GM18517 (cell line): ENCODE results near the gene ZMIZ2.

ENCODE experiments used
- ATAC-seq: cut with Tn5 transposase; IDR thresholded peaks from one replicate; pipeline ENCODE4 v1.9.1; 2021; ENCODE audit warnings: mild to moderate bottlenecking, moderate library complexity; ENCODE audit not compliant: unreplicated experiment

ZMIZ2 gene

DNA sequence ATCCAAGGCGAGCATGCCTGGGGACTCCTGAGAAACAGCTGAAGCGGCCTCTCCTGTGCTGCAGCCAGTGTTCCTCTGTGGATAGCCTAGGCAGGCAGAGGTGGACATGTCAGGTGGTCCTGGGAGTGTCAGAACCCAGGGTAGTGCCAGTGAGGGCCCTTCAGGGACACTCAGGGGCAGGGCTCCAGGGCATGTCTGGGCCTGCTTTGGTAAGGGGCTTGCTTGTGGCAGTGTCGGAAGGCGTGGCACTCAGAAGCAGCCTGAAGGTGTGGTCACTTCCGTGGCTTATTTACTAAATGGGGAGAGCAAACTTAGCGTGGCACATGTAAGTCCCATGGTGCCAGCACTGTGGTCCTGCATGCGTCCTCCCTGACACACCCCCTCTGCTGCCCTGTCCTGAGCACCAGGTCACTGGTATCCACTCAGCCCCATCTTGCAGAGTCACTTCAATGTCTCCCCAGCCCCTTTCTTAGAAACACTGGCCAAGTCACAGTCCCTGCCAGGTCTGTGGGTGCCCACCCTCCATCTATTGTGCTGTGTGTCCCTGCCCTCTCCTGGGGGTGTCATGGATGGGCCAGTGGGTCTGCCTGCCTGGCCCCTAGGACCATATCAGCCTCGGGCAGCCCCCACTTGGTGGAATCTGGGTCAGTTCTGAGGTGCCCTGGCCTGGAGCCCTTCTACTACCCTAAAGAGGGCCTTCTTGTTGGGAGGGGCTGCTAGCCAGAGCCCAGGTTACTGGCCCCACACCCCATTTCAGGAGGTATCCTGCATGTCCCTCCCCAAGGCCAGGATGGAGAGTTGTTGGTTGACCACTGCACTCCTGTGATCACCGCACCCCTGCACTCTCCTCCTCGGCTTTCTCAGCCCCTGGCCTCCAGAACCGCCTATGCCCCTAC is 6.4 kb downstream of the ZMIZ2 start:
- ATAC-seq = no peak

DNA sequence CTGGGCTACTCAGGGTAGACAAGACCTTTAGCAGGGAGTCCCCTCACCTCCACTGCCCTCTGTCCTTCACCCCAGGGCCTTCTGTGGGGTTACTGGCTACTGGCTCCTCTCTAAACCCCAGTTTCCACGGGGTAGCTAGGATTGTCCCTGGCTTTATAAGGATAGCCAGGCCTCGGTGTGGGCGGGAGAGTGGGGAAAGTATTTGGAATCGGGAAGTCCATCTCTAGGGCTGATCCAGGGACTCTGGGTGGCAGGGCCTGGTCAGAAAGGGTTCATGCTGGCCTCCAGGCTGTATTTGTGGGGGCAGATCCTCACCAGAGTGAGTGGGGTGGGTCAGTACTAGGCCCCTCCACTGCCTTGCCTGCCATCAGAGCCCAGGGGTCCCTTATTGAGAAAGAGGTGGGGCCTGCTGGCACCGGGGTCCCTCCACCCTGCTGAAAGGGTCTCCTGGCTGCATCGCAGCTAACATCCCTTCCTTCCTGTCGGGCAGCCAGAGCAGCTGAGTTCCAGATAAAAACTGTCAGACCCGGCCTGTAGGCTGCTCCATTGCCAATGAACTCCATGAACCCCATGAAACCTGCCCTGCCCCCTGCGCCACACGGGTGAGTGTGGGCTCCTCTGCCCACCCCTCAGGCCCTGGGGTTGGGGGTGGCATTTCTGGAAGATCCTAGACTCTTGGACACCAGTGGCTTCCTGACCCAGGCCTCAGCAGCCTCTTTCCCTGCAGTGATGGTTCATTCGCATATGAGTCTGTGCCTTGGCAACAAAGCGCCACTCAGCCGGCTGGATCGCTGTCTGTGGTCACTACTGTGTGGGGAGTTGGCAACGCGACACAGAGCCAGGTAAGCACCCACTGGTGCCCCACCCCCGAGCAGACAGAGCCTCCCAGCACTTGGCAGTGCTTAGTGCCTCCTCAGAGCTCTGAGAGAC is 7.3 kb downstream of the ZMIZ2 start:
- ATAC-seq = no peak

DNA sequence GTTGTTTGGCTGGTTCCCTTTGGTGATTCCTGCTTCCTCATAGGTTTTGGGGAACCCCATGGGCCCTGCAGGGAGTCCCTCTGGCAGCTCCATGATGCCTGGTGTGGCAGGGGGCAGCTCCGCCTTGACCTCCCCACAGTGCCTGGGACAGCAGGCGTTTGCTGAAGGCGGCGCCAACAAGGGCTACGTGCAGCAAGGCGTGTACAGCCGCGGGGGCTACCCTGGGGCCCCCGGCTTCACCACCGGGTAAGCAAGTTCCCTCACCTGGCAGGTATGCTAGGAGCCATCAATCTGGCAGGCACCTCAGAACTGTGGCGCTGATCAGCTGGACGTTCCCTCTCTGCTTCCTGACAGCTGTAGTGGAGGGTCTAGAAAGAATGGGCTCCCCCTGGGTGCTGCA is 8.3 kb downstream of the ZMIZ2 start:
- ATAC-seq = no peak

DNA sequence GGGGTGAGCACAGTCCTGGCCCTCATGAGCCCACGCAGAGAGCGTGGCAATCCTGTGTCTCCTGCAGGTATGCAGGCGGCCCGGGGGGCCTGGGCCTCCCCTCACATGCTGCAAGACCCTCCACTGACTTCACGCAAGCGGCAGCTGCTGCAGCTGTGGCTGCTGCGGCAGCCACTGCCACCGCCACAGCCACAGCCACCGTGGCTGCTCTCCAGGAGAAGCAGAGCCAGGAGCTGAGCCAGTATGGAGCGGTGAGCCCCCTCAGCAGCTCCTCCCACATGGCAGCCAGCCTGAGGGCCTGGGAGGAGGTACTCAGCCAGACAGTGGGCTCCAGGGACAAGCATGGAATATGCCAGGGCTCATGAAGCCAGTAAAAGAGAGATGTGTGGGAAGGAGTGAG is 8.7 kb downstream of the ZMIZ2 start:
- ATAC-seq = no peak

DNA sequence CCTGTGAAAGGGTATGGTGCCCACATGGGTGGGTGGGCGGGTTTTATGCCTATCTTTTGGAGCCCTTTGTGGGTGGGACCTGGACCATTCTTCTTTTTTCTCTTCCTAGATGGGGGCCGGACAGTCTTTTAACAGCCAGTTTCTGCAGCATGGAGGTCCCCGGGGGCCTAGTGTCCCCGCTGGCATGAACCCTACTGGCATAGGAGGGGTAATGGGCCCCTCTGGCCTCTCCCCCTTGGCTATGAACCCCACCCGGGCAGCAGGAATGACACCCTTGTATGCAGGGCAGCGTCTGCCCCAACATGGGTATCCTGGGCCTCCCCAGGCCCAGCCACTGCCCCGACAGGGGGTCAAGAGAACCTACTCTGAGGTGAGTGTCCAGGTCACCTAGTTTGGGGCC is 9.1 kb downstream of the ZMIZ2 start:
- no peak for ATAC-seq

DNA sequence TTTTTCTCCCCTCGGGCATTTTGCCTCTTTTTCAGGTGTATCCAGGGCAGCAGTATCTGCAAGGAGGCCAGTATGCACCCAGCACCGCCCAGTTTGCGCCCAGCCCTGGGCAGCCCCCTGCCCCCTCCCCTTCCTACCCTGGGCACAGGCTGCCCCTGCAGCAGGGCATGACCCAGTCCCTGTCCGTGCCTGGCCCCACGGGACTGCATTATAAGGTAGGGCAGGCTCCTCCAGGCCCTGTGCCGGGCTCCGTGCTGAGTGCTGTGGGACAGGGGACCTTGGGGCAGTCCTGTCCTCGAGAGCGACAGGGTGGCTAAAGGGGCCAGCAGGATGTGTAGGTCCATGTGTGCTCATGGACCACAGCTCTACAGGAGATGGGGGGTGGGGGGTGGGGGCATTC is 10.6 kb downstream of the ZMIZ2 start:
- ATAC-seq = no peak

DNA sequence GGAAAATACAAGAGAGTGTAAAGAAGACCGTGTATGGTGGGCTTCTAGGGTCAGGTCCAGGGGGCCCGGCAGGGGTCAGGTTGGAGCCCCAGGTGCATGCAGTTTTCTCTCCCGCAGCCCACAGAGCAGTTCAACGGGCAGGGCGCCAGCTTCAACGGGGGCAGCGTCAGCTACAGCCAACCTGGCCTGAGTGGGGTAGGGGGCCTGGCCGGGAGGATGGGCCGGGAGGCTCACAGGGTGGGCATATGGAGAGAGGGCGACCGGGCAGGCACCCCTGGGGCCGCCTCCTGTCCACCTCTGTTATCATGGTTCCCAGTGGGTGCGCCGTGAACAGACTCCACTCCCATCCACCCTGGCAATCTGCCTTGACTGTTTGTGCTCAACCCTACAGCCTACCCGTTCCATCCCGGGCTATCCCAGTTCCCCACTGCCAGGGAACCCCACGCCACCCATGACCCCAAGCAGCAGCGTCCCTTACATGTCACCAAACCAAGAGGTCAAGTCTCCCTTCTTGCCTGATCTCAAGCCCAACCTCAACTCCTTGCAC is 11.5 kb downstream of the ZMIZ2 start:
- ATAC-seq = no peak

DNA sequence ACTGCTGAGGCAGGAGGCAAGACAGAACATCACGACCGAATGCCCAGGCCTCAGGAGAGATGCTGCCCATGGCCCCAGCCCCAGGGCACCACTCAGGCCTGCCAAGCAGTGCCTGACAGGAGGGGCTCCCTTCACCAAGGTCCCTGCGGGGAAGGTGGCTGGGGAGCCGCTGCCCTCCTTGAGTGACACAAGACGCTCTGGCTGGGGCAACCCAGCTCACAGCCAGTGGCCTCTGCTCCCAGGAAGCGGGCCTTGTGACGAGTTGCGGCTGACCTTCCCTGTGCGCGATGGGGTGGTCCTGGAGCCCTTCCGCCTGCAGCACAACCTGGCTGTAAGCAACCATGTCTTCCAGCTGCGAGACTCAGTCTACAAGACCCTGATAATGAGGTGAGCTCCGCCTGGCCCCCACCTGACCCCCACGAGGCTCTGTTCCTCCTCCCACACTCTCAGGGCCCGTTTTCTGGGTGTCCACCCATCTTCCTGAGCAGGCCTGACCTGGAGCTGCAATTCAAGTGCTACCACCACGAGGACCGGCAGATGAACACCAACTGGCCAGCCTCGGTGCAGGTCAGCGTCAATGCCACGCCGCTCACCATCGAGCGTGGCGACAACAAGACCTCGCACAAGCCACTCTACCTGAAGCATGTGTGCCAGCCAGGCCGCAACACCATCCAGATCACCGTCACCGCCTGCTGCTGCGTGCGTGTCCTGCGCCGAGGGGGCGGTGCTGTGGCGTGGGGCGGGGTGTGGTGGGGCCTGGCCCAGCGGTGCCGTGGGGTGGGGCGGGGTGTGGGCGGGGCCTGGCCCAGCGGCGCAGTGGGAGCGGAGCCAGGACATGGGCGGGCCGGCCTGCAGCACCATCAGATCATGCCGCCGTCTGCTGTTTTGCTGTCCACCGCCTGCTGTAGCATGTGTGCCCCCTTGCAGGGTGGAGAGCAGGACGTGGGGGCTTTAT is 12.8 kb downstream of the ZMIZ2 start:
- ATAC-seq = no peak

DNA sequence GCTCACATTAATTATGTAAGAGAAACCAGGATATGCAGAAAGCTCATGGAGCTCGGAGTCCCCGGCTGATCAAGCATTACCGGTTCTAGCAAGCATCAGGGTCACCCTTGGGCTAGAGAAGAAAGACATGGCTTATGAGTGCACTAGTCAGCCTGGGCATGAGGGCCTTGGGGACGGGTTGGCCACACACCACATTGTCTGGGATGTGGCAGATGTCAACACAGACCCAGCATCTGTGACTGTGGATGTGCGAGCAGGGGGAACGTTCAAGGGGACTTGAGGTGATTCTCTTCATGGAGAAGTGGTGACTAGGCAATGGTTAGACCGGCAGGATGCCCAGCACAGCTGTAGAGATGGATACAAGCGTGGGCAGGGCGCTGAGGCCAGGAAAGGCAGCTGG is 13.7 kb downstream of the ZMIZ2 start:
- ATAC-seq = no peak

DNA sequence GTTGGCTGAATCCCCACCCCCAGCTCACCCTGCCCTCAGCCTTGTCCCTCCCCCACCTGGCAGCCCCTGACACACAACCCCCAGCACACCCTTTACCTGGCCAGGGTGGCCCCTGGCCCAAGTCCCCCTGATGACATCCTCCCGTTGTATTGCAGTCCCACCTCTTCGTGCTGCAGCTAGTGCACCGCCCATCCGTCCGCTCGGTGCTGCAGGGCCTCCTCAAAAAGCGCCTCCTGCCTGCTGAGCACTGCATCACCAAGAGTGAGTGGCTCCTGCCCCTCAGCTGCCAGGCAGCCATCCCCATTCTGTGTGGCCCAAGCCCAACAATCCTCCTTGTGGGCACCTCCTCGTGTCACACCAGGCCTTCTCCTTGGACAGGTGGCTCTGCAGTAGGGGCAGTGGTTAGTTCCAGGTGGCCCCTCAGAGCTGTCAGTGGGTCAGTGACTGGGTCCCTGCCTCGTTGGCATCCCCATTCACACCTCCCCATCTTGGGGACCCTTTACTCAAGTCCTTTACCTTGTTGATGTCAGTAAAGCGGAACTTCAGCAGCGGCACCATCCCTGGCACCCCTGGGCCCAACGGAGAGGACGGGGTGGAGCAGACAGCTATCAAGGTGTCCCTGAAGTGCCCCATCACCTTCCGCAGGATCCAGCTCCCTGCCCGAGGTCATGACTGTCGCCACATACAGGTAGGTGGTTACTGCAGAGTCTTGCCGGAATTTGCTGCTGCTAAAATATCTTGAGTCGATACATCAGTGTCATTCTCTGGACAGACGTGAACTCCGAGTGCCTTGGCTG is 14.3 kb downstream of the ZMIZ2 start:
- ATAC-seq = no peak

DNA sequence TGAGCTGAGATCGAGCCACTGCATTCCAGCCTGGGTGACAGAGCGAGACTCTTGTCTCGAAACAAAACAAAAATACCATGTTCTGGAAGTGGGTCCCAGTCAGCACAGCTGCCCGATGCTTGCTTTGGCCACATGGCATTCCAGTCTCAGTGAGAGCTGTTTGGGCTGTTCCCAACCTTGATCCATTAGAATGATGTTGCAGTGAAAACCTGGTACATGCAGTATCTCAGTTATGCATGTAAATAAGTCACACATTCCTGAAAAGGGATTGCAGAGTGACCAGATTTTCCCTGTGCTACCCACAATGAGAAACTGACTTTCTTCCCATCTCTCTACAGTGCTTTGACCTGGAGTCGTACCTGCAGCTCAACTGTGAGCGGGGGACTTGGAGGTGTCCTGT is 15.4 kb downstream of the ZMIZ2 start:
- ATAC-seq = no peak

DNA sequence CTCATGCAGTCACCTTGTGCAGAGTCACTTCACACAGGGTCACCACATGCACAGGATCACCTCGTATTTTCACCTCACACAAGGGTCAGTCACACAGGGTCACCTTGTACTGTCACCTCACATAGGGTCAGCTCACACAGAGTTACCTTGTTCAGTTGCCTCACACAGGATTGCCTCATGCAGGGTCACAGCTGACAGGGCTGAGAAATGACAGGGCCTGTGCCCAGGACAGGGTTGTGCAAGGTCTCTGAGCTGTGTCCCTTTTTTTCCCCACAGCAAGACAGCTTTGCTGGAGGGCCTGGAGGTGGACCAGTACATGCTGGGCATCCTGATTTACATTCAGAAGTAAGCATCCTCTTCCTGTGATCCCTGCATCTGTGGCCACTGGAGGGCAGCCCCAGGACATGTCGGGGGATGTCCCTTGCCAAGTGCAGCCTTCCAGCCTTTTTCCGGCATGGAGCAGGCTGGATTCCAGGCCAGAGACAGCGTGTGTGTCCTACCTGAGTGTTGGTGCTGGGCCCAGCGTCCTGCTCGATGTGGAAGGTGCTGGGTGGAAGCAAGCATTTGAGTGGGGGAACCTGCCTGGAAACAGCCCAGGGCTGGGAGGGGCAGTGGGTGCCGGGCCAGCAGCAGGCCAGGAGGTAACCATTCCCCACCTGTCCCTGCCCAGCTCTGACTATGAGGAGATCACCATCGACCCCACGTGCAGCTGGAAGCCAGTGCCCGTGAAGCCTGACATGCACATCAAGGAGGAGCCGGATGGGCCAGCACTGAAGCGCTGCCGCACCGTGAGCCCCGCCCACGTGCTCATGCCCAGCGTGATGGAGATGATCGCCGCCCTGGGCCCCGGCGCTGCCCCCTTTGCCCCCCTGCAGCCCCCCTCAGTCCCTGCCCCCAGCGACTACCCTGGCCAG is 16.3 kb downstream of the ZMIZ2 start:
- no peak for ATAC-seq

DNA sequence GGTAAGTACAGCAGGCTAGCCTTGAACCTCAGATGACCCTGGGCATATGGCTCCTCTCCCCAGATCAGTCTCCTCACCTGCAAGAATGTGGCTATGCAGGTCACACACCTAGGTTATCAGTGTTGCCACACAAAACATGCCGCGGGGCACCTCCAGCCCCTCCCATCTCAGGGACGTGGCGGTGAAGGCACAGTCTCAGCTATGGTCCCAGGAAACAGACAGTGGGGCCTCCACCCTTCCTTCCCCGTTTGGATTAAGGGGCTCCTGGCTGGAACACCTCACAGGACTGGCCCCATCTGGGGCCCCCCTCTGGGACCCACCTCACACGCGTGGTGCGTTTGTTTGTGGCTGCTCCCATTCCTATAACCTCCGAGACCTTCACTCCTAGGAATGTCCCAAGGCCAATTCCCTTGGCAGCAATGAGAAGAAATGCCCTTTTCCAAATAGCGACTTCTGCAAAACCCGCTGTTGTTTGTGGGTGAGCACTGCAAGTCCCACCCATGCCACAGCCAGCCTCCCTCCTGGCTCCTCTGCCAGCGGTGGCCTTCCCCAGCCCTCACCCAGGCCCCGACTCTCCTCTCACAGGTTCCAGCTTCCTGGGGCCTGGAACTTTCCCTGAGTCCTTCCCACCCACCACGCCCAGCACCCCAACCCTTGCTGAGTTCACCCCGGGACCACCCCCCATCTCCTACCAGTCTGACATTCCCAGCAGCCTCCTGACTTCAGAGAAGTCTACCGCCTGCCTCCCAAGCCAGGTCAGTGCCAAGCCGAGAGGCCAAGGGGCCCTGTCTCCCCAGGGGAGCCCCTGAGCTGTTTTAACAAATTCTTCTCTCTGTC is 17.1 kb downstream of the ZMIZ2 start:
- ATAC-seq = no peak

DNA sequence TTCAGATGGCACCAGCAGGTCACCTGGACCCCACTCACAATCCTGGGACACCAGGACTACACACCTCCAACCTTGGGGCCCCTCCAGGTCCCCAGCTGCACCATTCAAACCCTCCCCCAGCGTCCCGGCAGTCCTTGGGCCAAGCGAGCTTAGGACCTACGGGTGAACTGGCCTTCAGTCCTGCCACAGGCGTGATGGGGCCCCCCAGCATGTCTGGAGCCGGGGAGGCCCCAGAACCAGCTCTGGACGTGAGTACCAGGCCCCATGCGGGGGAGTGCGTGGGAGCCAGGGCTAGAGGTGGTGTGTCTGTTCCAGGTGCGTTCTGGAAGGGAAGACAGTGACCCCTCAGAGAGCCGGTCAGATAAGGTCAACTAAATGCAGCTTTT is 17.8 kb downstream of the ZMIZ2 start:
- ATAC-seq = no peak

DNA sequence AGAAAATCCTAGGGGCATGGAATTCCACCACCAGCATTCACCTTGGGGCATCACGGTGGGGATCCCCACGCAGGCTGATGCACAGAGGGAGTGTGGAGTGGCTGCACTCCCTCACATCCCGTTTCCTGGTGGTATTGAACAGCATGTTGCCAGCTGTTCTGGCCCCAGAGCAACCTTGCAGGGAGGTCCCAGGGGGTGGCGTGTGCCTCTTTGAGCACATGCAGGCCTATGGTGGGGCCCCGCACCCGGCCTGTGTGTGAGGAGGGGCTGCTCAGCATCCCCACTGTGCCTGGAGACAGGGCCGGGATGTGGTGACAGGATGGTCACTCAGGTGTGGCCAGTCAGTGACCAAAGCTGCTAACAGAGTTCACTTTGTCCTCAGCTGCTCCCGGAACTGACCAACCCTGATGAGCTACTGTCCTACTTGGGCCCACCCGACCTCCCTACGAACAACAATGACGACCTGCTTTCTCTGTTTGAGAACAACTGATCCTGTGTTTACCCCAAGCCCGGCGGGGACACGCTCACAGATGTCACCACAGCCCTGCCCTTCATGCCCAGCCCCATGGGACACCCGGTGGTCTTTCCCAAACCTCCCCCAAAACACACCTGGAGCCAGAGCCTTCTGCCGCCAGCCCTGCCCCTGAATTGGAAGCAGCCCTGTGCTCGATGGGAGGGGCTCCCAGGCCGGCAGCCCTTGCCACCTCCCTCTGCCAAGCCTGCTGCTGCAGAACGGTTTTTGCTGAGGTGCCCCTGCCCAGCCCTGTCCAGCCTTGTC is 18.7 kb downstream of the ZMIZ2 start:
- ATAC-seq = no peak

DNA sequence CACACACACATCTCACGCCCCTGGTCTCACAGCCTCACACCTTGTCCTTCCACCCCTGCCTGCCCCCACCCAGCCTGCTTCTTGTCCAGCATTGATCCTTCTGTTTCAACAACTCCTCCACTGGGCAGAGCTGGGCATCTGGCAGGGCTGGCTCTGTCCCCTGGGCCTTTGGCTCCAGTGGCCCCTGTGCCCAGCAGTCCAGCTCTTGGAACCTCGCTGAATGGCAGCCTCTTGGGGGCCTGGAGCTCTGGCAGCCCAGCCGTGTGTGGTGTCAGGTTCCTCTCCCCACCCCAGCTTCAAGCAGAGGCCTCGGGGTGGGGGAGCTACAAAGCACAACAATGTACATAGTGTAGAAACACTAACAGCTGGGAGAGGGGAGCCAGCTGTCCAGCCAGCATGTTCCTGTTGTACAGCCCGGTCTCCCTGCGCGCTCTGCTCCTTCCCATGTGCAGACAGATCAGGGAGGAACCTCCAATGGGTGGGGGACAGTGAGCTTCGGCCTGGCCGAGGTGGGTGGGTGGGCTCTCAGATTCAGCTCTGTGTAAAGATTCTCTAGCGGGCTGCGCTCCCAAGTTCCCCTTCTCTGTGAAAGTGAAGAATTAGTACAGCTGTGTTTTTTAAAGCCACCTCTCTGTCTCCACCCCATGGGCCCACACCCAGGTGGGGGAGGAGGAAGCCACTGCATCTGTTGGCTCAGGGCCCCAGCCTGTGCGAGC is 19.4 kb downstream of the ZMIZ2 start:
- ATAC-seq = no peak
